ENCODE data around the gene KCNK15. TPM values are rescaled to one million over a fixed set of nuclear protein-coding genes. Genes with fewer than 3 reads are reported as not detected.

KCNK15 gene
- total RNA-seq, 3 donors from 2014 or later (not counting 1 experiment from before 2014, with no cell fraction given) = not detected

GRCh38 chr20:44714701-44715498, 30.8 kb upstream of the KCNK15 start, which contains the start of gene CCN5:
Gene CCN5, plus strand, starts transcription at chr20:44715369. Its CDS starts 22 bp downstream, at chr20:44715391.
- intact Hi-C loops (cut with micrococcal nuclease) = no loop called here
- no peaks in the 10 kb centered on the region for H3K36me3 Mint-ChIP-seq
- Histone ChIP-seq H3K36me3 (ENCODE audit: control insufficient read depth, insufficient read depth, low read length) (no peaks in the 10 kb centered on the region), H3K4me1 (ENCODE audit: control insufficient read depth, insufficient read depth, low read length) (peaks cover 7% of the 10 kb centered on the region), H3K4me3 (ENCODE audit: low read length) (no peak within 1 kb of the TSS), H3K9me3 (ENCODE audit: control insufficient read depth, insufficient read depth, low read length) (no peaks in the 10 kb centered on the region), H3K27ac (ENCODE audit: low read length) (no peak within 1 kb of the TSS), H3K27me3 (ENCODE audit: control insufficient read depth, insufficient read depth, low read length) (no peaks in the 10 kb centered on the region)
- H3K27ac Mint-ChIP-seq = no peak within 1 kb of the TSS
- ATAC-seq (peak in 1 of 3 donors; percentile 67), DNase-seq (no peak)
- no peak within 1 kb of the TSS for H3K4me3 Mint-ChIP-seq
- 42% methylated on average over 26 of the region's 28 CpGs for WGBS (ENCODE audit: insufficient coverage)
- no peaks in the 10 kb centered on the region for H3K9me3 Mint-ChIP-seq
- H3K4me1 Mint-ChIP-seq = peaks cover 0 to 8% of the 10 kb centered on the region in 2 donors
- TF ChIP-seq, protein P1, sequence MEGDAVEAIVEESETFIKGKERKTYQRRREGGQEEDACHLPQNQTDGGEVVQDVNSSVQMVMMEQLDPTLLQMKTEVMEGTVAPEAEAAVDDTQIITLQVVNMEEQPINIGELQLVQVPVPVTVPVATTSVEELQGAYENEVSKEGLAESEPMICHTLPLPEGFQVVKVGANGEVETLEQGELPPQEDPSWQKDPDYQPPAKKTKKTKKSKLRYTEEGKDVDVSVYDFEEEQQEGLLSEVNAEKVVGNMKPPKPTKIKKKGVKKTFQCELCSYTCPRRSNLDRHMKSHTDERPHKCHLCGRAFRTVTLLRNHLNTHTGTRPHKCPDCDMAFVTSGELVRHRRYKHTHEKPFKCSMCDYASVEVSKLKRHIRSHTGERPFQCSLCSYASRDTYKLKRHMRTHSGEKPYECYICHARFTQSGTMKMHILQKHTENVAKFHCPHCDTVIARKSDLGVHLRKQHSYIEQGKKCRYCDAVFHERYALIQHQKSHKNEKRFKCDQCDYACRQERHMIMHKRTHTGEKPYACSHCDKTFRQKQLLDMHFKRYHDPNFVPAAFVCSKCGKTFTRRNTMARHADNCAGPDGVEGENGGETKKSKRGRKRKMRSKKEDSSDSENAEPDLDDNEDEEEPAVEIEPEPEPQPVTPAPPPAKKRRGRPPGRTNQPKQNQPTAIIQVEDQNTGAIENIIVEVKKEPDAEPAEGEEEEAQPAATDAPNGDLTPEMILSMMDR (IDR thresholded peaks at IDR 0.05) = no peak
- peaks cover 15 to 26% of the 10 kb centered on the region in 2 donors for H3K27me3 Mint-ChIP-seq (ENCODE audit: low read depth in 2 of 2)

GRCh38 chr20:44715499-44716308, 30.0 kb upstream of the KCNK15 start:
- Histone ChIP-seq H3K4me1 (ENCODE audit: control insufficient read depth, insufficient read depth, low read length) (peaks cover 7% of the 10 kb centered on the region), H3K4me3 (ENCODE audit: low read length) (no peak overlapping the region), H3K9me3 (ENCODE audit: control insufficient read depth, insufficient read depth, low read length) (no peaks in the 10 kb centered on the region), H3K27ac (ENCODE audit: low read length) (no peak overlapping the region), H3K27me3 (ENCODE audit: control insufficient read depth, insufficient read depth, low read length) (no peaks in the 10 kb centered on the region), H3K36me3 (ENCODE audit: control insufficient read depth, insufficient read depth, low read length) (no peaks in the 10 kb centered on the region)
- Mint-ChIP-seq H3K4me3 (no peak overlapping the region), H3K36me3 (no peaks in the 10 kb centered on the region), H3K9me3 (no peaks in the 10 kb centered on the region), H3K4me1 (peaks cover 6 to 8% of the 10 kb centered on the region in 2 donors), H3K27ac (no peak overlapping the region), H3K27me3 (ENCODE audit: low read depth in 2 of 2) (peaks cover 15 to 26% of the 10 kb centered on the region in 2 donors)
- TF ChIP-seq, protein P1 (IDR thresholded peaks at IDR 0.05) = no peak
- intact Hi-C loops (cut with micrococcal nuclease) = no loop called here
- ATAC-seq (no peak), DNase-seq (no peak)
- WGBS (ENCODE audit: insufficient coverage) = 94% methylated on average over 5 of the region's 5 CpGs

GRCh38 chr20:44716309-44717106, 29.2 kb upstream of the KCNK15 start:
- DNase-seq (no peak), ATAC-seq (no peak)
- H3K27me3 Mint-ChIP-seq (ENCODE audit: low read depth in 2 of 2) = peaks cover 13 to 22% of the 10 kb centered on the region in 2 donors
- 91% methylated on average over 13 of the region's 13 CpGs for WGBS (ENCODE audit: insufficient coverage)
- H3K4me3 ChIP-seq (ENCODE audit: low read length) = no peak overlapping the region
- no peaks in the 10 kb centered on the region for H3K27me3 ChIP-seq (ENCODE audit: control insufficient read depth, insufficient read depth, low read length)
- H3K36me3 Mint-ChIP-seq = no peaks in the 10 kb centered on the region
- H3K36me3 ChIP-seq (ENCODE audit: control insufficient read depth, insufficient read depth, low read length) = no peaks in the 10 kb centered on the region
- H3K9me3 Mint-ChIP-seq = no peaks in the 10 kb centered on the region
- no peak overlapping the region for H3K27ac ChIP-seq (ENCODE audit: low read length)
- H3K27ac Mint-ChIP-seq = no peak overlapping the region
- peaks cover 7% of the 10 kb centered on the region for H3K4me1 ChIP-seq (ENCODE audit: control insufficient read depth, insufficient read depth, low read length)
- intact Hi-C loops (cut with micrococcal nuclease) = no loop called here
- H3K9me3 ChIP-seq (ENCODE audit: control insufficient read depth, insufficient read depth, low read length) = no peaks in the 10 kb centered on the region
- no peak overlapping the region for H3K4me3 Mint-ChIP-seq
- peaks cover 8 to 10% of the 10 kb centered on the region in 2 donors for H3K4me1 Mint-ChIP-seq
- TF ChIP-seq, protein P1 (IDR thresholded peaks at IDR 0.05) = no peak

Data from natural killer cell (primary cell).